H9 (cell line): ENCODE data around the gene NAP1L5. TPM values are rescaled to one million over a fixed set of nuclear protein-coding genes. Genes with fewer than 3 reads are reported as not detected.

ENCODE experiments used
- DNase-seq: peaks from one replicate; pipeline ENCODE4 v3.0.0-alpha.2; 2017
- H2AFZ ChIP-seq: one replicate; pipeline ENCODE4 v1.6.1; 2013; ENCODE audit warnings: mild to moderate bottlenecking, low read length, control low read depth, moderate library complexity
- H2AK5ac ChIP-seq: 2 replicates; pipeline ENCODE4 v1.6.1; 2013; ENCODE audit warnings: low read length, control low read depth, mixed read lengths; ENCODE audit not compliant: insufficient read length
- H2BK120ac ChIP-seq: one replicate; pipeline ENCODE4 v1.6.1; 2013; ENCODE audit warnings: low read depth, mild to moderate bottlenecking, low read length, control low read depth, inconsistent platforms; ENCODE audit not compliant: poor library complexity, severe bottlenecking
- H2BK12ac ChIP-seq: 2 replicates; pipeline ENCODE4 v1.6.1; 2013; ENCODE audit warnings: low read length, control low read depth, mixed read lengths, low read depth; ENCODE audit not compliant: insufficient read length
- H2BK15ac ChIP-seq: 2 replicates; pipeline ENCODE4 v1.6.1; 2013; ENCODE audit warnings: low read depth, low read length, control low read depth
- H2BK20ac ChIP-seq: one replicate; pipeline ENCODE4 v1.6.1; 2013; ENCODE audit warnings: low read depth, mild to moderate bottlenecking, low read length, control low read depth, inconsistent platforms; ENCODE audit not compliant: poor library complexity, severe bottlenecking
- H2BK5ac ChIP-seq: 2 replicates; pipeline ENCODE4 v1.6.1; 2013; ENCODE audit warnings: low read length, control low read depth, mixed read lengths; ENCODE audit not compliant: insufficient read length
- H3K14ac ChIP-seq: 2 replicates; pipeline ENCODE4 v1.6.1; 2013; ENCODE audit warnings: low read length, control low read depth; ENCODE audit not compliant: insufficient read depth
- H3K18ac ChIP-seq: 2 replicates; pipeline ENCODE4 v1.6.1; 2013; ENCODE audit warnings: low read depth, mild to moderate bottlenecking, mixed read lengths, low read length, control low read depth; ENCODE audit not compliant: insufficient read length
- H3K23ac ChIP-seq: 2 replicates; pipeline ENCODE4 v1.6.1; 2013; ENCODE audit warnings: low read length, control low read depth, mixed read lengths, low read depth; ENCODE audit not compliant: insufficient read length
- H3K23me2 ChIP-seq: 2 replicates; pipeline ENCODE4 v1.6.1; 2013; ENCODE audit warnings: low read depth, mild to moderate bottlenecking, mixed read lengths, low read length, control low read depth; ENCODE audit not compliant: insufficient read length, poor library complexity, severe bottlenecking
- H3K27ac ChIP-seq: 2 replicates; pipeline ENCODE4 v1.5.1; 2013; ENCODE audit warnings: low read length, control low read depth, mixed read lengths, low read depth; ENCODE audit not compliant: insufficient read length
- H3K27me3 ChIP-seq: 2 replicates; pipeline ENCODE4 v1.6.1; 2013; ENCODE audit warnings: low read length, control low read depth, inconsistent platforms; ENCODE audit not compliant: insufficient read depth
- H3K4ac ChIP-seq: 2 replicates; pipeline ENCODE4 v1.6.1; 2013; ENCODE audit warnings: low read depth, mild to moderate bottlenecking, control low read depth, inconsistent platforms, low read length, moderate library complexity
- H3K4me1 ChIP-seq: 2 replicates; pipeline ENCODE4 v1.6.1; 2013; ENCODE audit warnings: low read length, control low read depth, inconsistent platforms; ENCODE audit not compliant: insufficient read depth
- H3K4me2 ChIP-seq: 2 replicates; pipeline ENCODE4 v1.6.1; 2013; ENCODE audit warnings: low read length, control low read depth, mixed read lengths; ENCODE audit not compliant: insufficient read length, insufficient read depth
- H3K56ac ChIP-seq: 2 replicates; pipeline ENCODE4 v1.6.1; 2013; ENCODE audit warnings: low read depth, mild to moderate bottlenecking, mixed read lengths, low read length, control low read depth; ENCODE audit not compliant: insufficient read length
- H3K79me1 ChIP-seq: 2 replicates; pipeline ENCODE4 v1.6.1; 2013; ENCODE audit warnings: low read depth, mild to moderate bottlenecking, moderate library complexity, low read length, control low read depth, inconsistent platforms; ENCODE audit not compliant: insufficient read depth, poor library complexity, severe bottlenecking
- H3K79me2 ChIP-seq: 2 replicates; pipeline ENCODE4 v1.6.1; 2013; ENCODE audit warnings: low read length, control low read depth, inconsistent platforms; ENCODE audit not compliant: insufficient read depth
- H3K9ac ChIP-seq: 2 replicates; pipeline ENCODE4 v1.6.1; 2013; ENCODE audit warnings: low read length, control low read depth, mixed read lengths; ENCODE audit not compliant: insufficient read length; ENCODE audit errors: extremely low read depth
- H3K9me3 ChIP-seq: one replicate; pipeline ENCODE4 v1.6.1; 2013; ENCODE audit warnings: low read depth, low read length, inconsistent platforms; ENCODE audit not compliant: control insufficient read depth
- H3T11ph ChIP-seq: one replicate; pipeline ENCODE4 v1.6.1; 2013; ENCODE audit warnings: mild to moderate bottlenecking, low read length, control low read depth, inconsistent platforms
- H4K20me1 ChIP-seq: one replicate; pipeline ENCODE4 v1.6.1; 2013; ENCODE audit not compliant: control insufficient read depth, insufficient read length, insufficient read depth
- H4K5ac ChIP-seq: 2 replicates; pipeline ENCODE4 v1.6.1; 2013; ENCODE audit warnings: low read depth, mild to moderate bottlenecking, mixed read lengths, low read length, control low read depth; ENCODE audit not compliant: insufficient read length
- H4K8ac ChIP-seq: replicated peaks from 2 replicates; pipeline ENCODE4 v1.6.1; 2013; ENCODE audit warnings: low read length, control low read depth, mixed read lengths, low read depth; ENCODE audit not compliant: insufficient read length
- H4K91ac ChIP-seq: 2 replicates; pipeline ENCODE4 v1.6.1; 2013; ENCODE audit warnings: low read depth, mild to moderate bottlenecking, moderate library complexity, mixed read lengths, low read length, control low read depth; ENCODE audit not compliant: insufficient read length
- H3K27ac Mint-ChIP-seq, 3 experiments: 2 replicates in 2 of 3; 3 replicates in 1 of 3; pipeline ENCODE4 v1.8.0; 2020 to 2021; ENCODE audit warnings: mixed read lengths in 3 of 3, mild to moderate bottlenecking in 1 of 3, moderate library complexity in 1 of 3
- H3K27me3 Mint-ChIP-seq: 2 replicates; pipeline ENCODE4 v1.8.0; 2021; ENCODE audit warnings: low read depth, mild to moderate bottlenecking, moderate library complexity, mixed read lengths
- H3K36me3 Mint-ChIP-seq, 3 experiments: 2 replicates in 2 of 3; 3 replicates in 1 of 3; pipeline ENCODE4 v1.8.0; 2020 to 2021; ENCODE audit warnings: low read depth in 3 of 3, mixed read lengths in 3 of 3; ENCODE audit not compliant: insufficient read depth in 1 of 3
- H3K4me1 Mint-ChIP-seq, 2 experiments: 2 replicates each; pipeline ENCODE4 v1.8.0; 2020; ENCODE audit warnings: mixed read lengths in 2 of 2
- H3K4me3 Mint-ChIP-seq, 2 experiments: 2 replicates in 1 of 2; 3 replicates in 1 of 2; pipeline ENCODE4 v1.8.0; 2020 to 2021; ENCODE audit warnings: mild to moderate bottlenecking in 2 of 2, mixed read lengths in 2 of 2, moderate library complexity in 1 of 2
- H3K9me3 Mint-ChIP-seq, 2 experiments: 2 replicates in 1 of 2; 3 replicates in 1 of 2; pipeline ENCODE4 v1.8.0; 2020; ENCODE audit warnings: mild to moderate bottlenecking in 2 of 2, mixed read lengths in 2 of 2, moderate library complexity in 1 of 2
- WGBS: extraction: QIAGEN DNeasy Blood & Tissue Kit; methylation state at CpG from one replicate; pipeline ENCODE4 v1.1.7; 2013; ENCODE audit warnings: missing lambda C conversion rate, low lambda C conversion rate, mixed read lengths; ENCODE audit not compliant: insufficient read length; ENCODE audit errors: extremely low coverage; 5-methylcytosine and 5-hydroxymethylcytosine counted together
- total RNA-seq: library from RNA; stranded (reverse); gene quantifications from 2 replicates; pipeline ENCODE4 v1.2.1, GENCODE V29; 2021
- TF ChIP-seq, protein P1 (sequence below): fragments of 200-600 bp; sonication (generic); conservative IDR thresholded peaks from 3 replicates; pipeline ENCODE4 v1.8.0; 2021; ENCODE audit warnings: antibody characterized with exemption, mild to moderate bottlenecking

NAP1L5 gene
- total RNA-seq, 1 experiment from 2014 or later, result 2.2 TPM

DNA sequence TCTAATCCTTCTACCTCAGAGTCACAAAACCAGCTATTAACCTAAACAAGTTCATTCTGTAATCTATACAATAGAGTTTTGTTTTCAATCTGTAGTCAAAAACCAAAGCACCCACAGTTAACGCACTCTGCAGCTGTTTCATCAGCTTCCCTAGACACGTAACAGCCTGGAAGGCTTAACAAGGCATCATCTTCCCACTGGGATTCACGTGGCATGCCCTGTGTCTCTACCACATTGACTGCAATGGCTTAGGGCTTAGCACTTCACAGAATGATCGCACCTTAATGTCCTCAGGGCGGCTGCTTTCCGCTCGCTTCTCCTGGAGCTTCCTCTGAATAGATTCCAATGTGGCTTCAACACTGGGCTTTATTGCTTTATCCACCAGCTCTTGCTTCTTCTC is 49.7 kb upstream of the NAP1L5 start:
- no peaks in the 10 kb centered on the region for H3K9me3 Mint-ChIP-seq
- no peaks in the 10 kb centered on the region for H3K9me3 ChIP-seq
- no peak overlapping the region for H3K23ac ChIP-seq
- H3K56ac ChIP-seq, result no peak overlapping the region
- H3K14ac ChIP-seq, result no peak overlapping the region
- no peaks in the 10 kb centered on the region for H3K23me2 ChIP-seq
- TF ChIP-seq, protein P1, sequence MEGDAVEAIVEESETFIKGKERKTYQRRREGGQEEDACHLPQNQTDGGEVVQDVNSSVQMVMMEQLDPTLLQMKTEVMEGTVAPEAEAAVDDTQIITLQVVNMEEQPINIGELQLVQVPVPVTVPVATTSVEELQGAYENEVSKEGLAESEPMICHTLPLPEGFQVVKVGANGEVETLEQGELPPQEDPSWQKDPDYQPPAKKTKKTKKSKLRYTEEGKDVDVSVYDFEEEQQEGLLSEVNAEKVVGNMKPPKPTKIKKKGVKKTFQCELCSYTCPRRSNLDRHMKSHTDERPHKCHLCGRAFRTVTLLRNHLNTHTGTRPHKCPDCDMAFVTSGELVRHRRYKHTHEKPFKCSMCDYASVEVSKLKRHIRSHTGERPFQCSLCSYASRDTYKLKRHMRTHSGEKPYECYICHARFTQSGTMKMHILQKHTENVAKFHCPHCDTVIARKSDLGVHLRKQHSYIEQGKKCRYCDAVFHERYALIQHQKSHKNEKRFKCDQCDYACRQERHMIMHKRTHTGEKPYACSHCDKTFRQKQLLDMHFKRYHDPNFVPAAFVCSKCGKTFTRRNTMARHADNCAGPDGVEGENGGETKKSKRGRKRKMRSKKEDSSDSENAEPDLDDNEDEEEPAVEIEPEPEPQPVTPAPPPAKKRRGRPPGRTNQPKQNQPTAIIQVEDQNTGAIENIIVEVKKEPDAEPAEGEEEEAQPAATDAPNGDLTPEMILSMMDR, result no peak
- H3K4ac ChIP-seq, result no peak overlapping the region
- H2AFZ ChIP-seq, result no peak overlapping the region
- no peak overlapping the region for H3K9ac ChIP-seq
- no peak overlapping the region for H3K4me2 ChIP-seq
- H4K5ac ChIP-seq, result no peak overlapping the region
- no peaks in the 10 kb centered on the region for H4K20me1 ChIP-seq
- H3K4me1 ChIP-seq, result no peaks in the 10 kb centered on the region
- no peak overlapping the region for H2BK5ac ChIP-seq
- H3K27ac Mint-ChIP-seq, result peak overlapping the region in 2 of 3 experiments; percentile 13 to 86; a peak in 1 of 7 replicates
- no peak overlapping the region for H3K27ac ChIP-seq
- no peak overlapping the region for H2BK120ac ChIP-seq
- H3K4me3 Mint-ChIP-seq, result no peak overlapping the region
- H3K79me2 ChIP-seq, result no peaks in the 10 kb centered on the region
- no peak overlapping the region for H2BK12ac ChIP-seq
- no peaks in the 10 kb centered on the region for H3K79me1 ChIP-seq
- no peak overlapping the region for H4K91ac ChIP-seq
- H3K18ac ChIP-seq, result no peak overlapping the region
- no peaks in the 10 kb centered on the region for H3K27me3 Mint-ChIP-seq
- H3T11ph ChIP-seq, result no peak overlapping the region
- H3K36me3 Mint-ChIP-seq, result peaks cover 21 to 35% (median 31%) of the 10 kb centered on the region in 3 experiments; a peak in 6 of 7 replicates
- no peak overlapping the region for H2AK5ac ChIP-seq
- H3K27me3 ChIP-seq, result no peaks in the 10 kb centered on the region
- H3K4me1 Mint-ChIP-seq, result peaks cover 3 to 12% of the 10 kb centered on the region in 2 experiments; a peak in 3 of 4 replicates
- no peak overlapping the region for H4K8ac ChIP-seq
- H2BK15ac ChIP-seq, result no peak overlapping the region
- H2BK20ac ChIP-seq, result no peak overlapping the region
- DNase-seq, result no peak
- WGBS, result no CpG with 5 or more reads among the region's 7 CpGs
